Measurements from ENCODE around the gene KIF19.

The KIF19 gene

DNA sequence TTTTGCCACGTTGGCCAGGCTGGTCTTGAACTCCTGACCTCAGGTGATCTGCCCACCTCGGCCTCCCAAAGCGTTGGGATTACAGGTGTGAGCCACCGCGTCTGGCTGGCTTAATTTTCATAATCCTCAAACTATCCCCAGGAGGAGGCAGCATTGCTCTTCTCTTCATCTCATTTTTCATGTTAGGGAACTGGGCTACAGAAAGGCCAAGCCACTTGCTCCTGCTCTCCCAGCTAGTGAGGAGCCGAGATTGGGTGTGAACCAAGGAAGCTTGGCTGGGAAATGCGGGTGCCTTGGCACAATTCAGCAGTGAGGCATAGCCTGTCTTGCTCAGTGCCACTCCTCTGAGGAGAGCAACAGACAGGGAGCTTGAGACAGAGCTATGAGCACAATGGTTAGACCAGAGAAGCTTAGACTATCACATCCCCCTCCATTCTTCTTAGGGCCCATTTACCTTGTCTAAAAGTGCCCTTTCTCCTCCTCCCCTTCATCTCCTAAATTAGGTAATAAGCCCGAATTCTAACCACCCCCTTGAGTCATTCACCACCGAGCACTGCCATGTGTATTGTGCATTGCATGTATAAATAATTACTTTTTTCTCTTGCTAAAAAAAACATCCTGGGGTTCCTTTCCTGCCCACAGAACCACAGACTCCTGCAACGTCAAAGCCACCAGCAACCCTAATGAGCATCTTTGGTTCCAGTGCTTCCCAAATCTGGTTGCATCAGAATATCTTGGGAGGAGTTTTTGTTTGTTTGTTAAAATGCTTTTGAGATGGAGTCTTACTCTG is 20.0 kb upstream of the KIF19 start:
- no peak for TF ChIP-seq CTCF (IDR thresholded peaks at IDR 0.05; ENCODE audit: borderline replicate concordance, insufficient read depth, low read depth, low read length)
- H3K4me3 ChIP-seq (ENCODE audit: low read depth, low read length) = no peak overlapping the region

GRCh38 chr17:74307984-74308773 is 17.8 kb upstream of the KIF19 start:
- H3K4me3 ChIP-seq (ENCODE audit: low read depth, low read length) = no peak overlapping the region
- no peak for TF ChIP-seq CTCF (IDR thresholded peaks at IDR 0.05; ENCODE audit: borderline replicate concordance, insufficient read depth, low read depth, low read length)

- no peak for TF ChIP-seq CTCF (IDR thresholded peaks at IDR 0.05; ENCODE audit: borderline replicate concordance, insufficient read depth, low read depth, low read length)
- no peak overlapping the region for H3K4me3 ChIP-seq (ENCODE audit: low read depth, low read length)
These were observed 16.1 kb upstream of the KIF19 start for GRCh38 chr17:74309902-74310301.

GRCh38 chr17:74314877-74315276 is 11.1 kb upstream of the KIF19 start:
- H3K4me3 ChIP-seq (ENCODE audit: low read depth, low read length) = no peak overlapping the region
- TF ChIP-seq CTCF (IDR thresholded peaks at IDR 0.05; ENCODE audit: borderline replicate concordance, insufficient read depth, low read depth, low read length) = no peak

- H3K4me3 ChIP-seq (ENCODE audit: low read depth, low read length) = no peak overlapping the region
- TF ChIP-seq CTCF (IDR thresholded peaks at IDR 0.05; ENCODE audit: borderline replicate concordance, insufficient read depth, low read depth, low read length) = no peak
These were observed 9.8 kb upstream of the KIF19 start for GRCh38 chr17:74316220-74316619.

- no peak overlapping the region for H3K4me3 ChIP-seq (ENCODE audit: low read depth, low read length)
- TF ChIP-seq CTCF (IDR thresholded peaks at IDR 0.05; ENCODE audit: borderline replicate concordance, insufficient read depth, low read depth, low read length) = no peak
These were observed 9.0 kb upstream of the KIF19 start for GRCh38 chr17:74317071-74317470.

All from GM12875 (cell line).